Neural cell (in vitro differentiated cells): ENCODE results near the gene FARSA. TPM values are rescaled to one million over a fixed set of nuclear protein-coding genes. Genes with fewer than 3 reads are reported as not detected.

Experiments used
- H2AFZ ChIP-seq: fragments of 200-600, 300-800 bp; sonication (generic), shearing (Covaris generic); 2 replicates; pipeline ENCODE4 v1.6.0; 2014; ENCODE audit warnings: low read depth, mild to moderate bottlenecking, antibody characterized with exemption, low read length, moderate library complexity
- H3F3A ChIP-seq: fragments of 200-600 bp; shearing (Covaris generic); 2 replicates; pipeline ENCODE4 v1.6.1; 2016; ENCODE audit warnings: mild to moderate bottlenecking, moderate library complexity, mixed read lengths, antibody characterized with exemption, low read length; ENCODE audit not compliant: insufficient read depth, poor library complexity, severe bottlenecking
- H3K27ac ChIP-seq: fragments of 200-600, 300-800 bp; sonication (generic), shearing (Covaris generic); 2 replicates; pipeline ENCODE4 v1.5.1; 2014; ENCODE audit warnings: mild to moderate bottlenecking, low read length, moderate library complexity
- H3K27me3 ChIP-seq: fragments of 300-800, 200-600 bp; sonication (generic), shearing (Covaris generic); 2 replicates; pipeline ENCODE4 v1.6.0; 2014; ENCODE audit warnings: mild to moderate bottlenecking, low read depth, low read length, moderate library complexity; ENCODE audit not compliant: insufficient read depth
- H3K36me3 ChIP-seq: fragments of 300-800, 200-600 bp; sonication (generic), shearing (Covaris generic); 2 replicates; pipeline ENCODE4 v1.5.1; 2014; ENCODE audit warnings: mild to moderate bottlenecking, antibody characterized with exemption, low read length, moderate library complexity; ENCODE audit not compliant: insufficient read depth
- H3K4me2 ChIP-seq: fragments of 300-800, 200-600 bp; sonication (generic), shearing (Covaris generic); 2 replicates; pipeline ENCODE4 v1.6.0; 2014; ENCODE audit warnings: mild to moderate bottlenecking, low read length
- H3K4me3 ChIP-seq: fragments of 300-800, 200-600 bp; sonication (generic), shearing (Covaris generic); 2 replicates; pipeline ENCODE4 v1.5.1; 2014; ENCODE audit warnings: mild to moderate bottlenecking, low read length, moderate library complexity
- H3K79me2 ChIP-seq: fragments of 200-600 bp; shearing (Covaris generic); replicated peaks from 2 replicates; pipeline ENCODE4 v1.6.0; 2014; ENCODE audit warnings: mild to moderate bottlenecking, low read length, moderate library complexity; ENCODE audit not compliant: insufficient read depth
- H3K9ac ChIP-seq: fragments of 300-800, 200-600 bp; sonication (generic), shearing (Covaris generic); 2 replicates; pipeline ENCODE4 v1.6.1; 2016; ENCODE audit warnings: mild to moderate bottlenecking, low read length, mixed read lengths
- H3K9me2 ChIP-seq: fragments of 200-600 bp; shearing (Covaris generic); 2 replicates; pipeline ENCODE4 v1.6.1; 2016; ENCODE audit warnings: mild to moderate bottlenecking, low read length, mixed read lengths; ENCODE audit not compliant: insufficient read depth
- H3K9me3 ChIP-seq: fragments of 200-600, 300-800 bp; sonication (generic), shearing (Covaris generic); 2 replicates; pipeline ENCODE4 v1.6.1; 2016; ENCODE audit warnings: mild to moderate bottlenecking, mixed run types, low read length, moderate library complexity, mixed read lengths
- H4K20me1 ChIP-seq: fragments of 200-600 bp; shearing (Covaris generic); 2 replicates; pipeline ENCODE4 v1.6.1; 2016; ENCODE audit warnings: mild to moderate bottlenecking, mixed run types; ENCODE audit not compliant: insufficient read depth
- EP300 ChIP-seq: fragments of 450-650 bp; conservative IDR thresholded peaks from 2 replicates; pipeline ENCODE4 v1.6.1; 2014; ENCODE audit warnings: antibody characterized with exemption, mild to moderate bottlenecking, moderate library complexity; ENCODE audit not compliant: poor library complexity, severe bottlenecking
- EZH2 ChIP-seq: fragments of 200-600, 300-800 bp; shearing (Covaris generic), sonication (generic); IDR thresholded peaks from 2 replicates; pipeline ENCODE4 v1.6.1; 2014; ENCODE audit warnings: antibody characterized with exemption, low read length, borderline replicate concordance, mild to moderate bottlenecking; ENCODE audit not compliant: insufficient read depth, poor library complexity, severe bottlenecking
- MXI1 ChIP-seq: fragments of 450-650 bp; conservative IDR thresholded peaks from 2 replicates; pipeline ENCODE4 v1.6.1; 2014; ENCODE audit warnings: antibody characterized with exemption, mild to moderate bottlenecking; ENCODE audit not compliant: poor library complexity, severe bottlenecking
- POLR2AphosphoS5 ChIP-seq: IDR thresholded peaks from 2 replicates; pipeline ENCODE4 v1.6.1; 2012
- RAD21 ChIP-seq: fragments of 450-650 bp; conservative IDR thresholded peaks from 2 replicates; pipeline ENCODE4 v1.6.1; 2014; ENCODE audit warnings: antibody characterized with exemption, mild to moderate bottlenecking, moderate library complexity
- SMC3 ChIP-seq: fragments of 450-650 bp; conservative IDR thresholded peaks from 2 replicates; pipeline ENCODE4 v1.6.1; 2014; ENCODE audit warnings: antibody characterized with exemption, mild to moderate bottlenecking, moderate library complexity; ENCODE audit not compliant: poor library complexity
- TAF1 ChIP-seq: IDR thresholded peaks from 2 replicates; pipeline ENCODE4 v1.6.1; 2012; ENCODE audit warnings: low read depth
- polyA plus RNA-seq: library from polyadenylated mRNA; depleted of rRNA; stranded (reverse); fragments of >200 nt; gene quantifications from 2 replicates; pipeline ENCODE4 v1.2.3, GENCODE V29; 2014
- TF ChIP-seq, protein P1 (sequence below): IDR thresholded peaks from 2 replicates; pipeline ENCODE4 v1.6.1; 2012; ENCODE audit warnings: borderline replicate concordance
- TF ChIP-seq, protein P2 (sequence below): fragments of 450-650 bp; IDR thresholded peaks from 2 replicates; pipeline ENCODE4 v1.5.1; 2014; ENCODE audit warnings: antibody characterized with exemption, mild to moderate bottlenecking, moderate library complexity; ENCODE audit not compliant: poor library complexity, severe bottlenecking

Gene FARSA
- polyA plus RNA-seq, 1 donor from 2014 or later: 47.6 TPM

DNA sequence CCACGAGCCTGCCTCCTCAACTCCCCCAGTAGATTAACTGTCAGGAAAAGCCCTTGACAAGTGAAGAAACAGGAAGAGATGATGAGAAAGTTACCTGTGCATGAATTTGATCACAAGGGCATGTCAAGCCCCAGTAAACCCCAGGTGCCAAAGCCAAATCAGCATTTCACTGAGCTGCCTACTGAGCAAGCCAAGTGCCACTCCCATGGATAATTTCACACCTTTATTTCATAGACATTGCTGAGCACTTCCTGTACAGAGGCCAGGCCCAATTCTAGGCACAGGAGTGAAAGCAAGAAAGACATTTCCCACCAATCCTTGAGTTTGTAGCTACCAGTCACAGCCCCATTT lies 21.1 kb upstream of the FARSA start:
- no peak overlapping the region for H3K4me3 ChIP-seq
- no peaks in the 10 kb centered on the region for H3K36me3 ChIP-seq
- no peak overlapping the region for H3K9ac ChIP-seq
- no peaks in the 10 kb centered on the region for H3K9me3 ChIP-seq
- H3K4me2 ChIP-seq: no peak overlapping the region
- TF ChIP-seq RAD21 (no peak), MXI1 (no peak), SMC3 (no peak), EP300 (no peak), POLR2AphosphoS5 (no peak)
- TF ChIP-seq, protein P1, sequence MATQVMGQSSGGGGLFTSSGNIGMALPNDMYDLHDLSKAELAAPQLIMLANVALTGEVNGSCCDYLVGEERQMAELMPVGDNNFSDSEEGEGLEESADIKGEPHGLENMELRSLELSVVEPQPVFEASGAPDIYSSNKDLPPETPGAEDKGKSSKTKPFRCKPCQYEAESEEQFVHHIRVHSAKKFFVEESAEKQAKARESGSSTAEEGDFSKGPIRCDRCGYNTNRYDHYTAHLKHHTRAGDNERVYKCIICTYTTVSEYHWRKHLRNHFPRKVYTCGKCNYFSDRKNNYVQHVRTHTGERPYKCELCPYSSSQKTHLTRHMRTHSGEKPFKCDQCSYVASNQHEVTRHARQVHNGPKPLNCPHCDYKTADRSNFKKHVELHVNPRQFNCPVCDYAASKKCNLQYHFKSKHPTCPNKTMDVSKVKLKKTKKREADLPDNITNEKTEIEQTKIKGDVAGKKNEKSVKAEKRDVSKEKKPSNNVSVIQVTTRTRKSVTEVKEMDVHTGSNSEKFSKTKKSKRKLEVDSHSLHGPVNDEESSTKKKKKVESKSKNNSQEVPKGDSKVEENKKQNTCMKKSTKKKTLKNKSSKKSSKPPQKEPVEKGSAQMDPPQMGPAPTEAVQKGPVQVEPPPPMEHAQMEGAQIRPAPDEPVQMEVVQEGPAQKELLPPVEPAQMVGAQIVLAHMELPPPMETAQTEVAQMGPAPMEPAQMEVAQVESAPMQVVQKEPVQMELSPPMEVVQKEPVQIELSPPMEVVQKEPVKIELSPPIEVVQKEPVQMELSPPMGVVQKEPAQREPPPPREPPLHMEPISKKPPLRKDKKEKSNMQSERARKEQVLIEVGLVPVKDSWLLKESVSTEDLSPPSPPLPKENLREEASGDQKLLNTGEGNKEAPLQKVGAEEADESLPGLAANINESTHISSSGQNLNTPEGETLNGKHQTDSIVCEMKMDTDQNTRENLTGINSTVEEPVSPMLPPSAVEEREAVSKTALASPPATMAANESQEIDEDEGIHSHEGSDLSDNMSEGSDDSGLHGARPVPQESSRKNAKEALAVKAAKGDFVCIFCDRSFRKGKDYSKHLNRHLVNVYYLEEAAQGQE: no peak
- TF ChIP-seq, protein P2, sequence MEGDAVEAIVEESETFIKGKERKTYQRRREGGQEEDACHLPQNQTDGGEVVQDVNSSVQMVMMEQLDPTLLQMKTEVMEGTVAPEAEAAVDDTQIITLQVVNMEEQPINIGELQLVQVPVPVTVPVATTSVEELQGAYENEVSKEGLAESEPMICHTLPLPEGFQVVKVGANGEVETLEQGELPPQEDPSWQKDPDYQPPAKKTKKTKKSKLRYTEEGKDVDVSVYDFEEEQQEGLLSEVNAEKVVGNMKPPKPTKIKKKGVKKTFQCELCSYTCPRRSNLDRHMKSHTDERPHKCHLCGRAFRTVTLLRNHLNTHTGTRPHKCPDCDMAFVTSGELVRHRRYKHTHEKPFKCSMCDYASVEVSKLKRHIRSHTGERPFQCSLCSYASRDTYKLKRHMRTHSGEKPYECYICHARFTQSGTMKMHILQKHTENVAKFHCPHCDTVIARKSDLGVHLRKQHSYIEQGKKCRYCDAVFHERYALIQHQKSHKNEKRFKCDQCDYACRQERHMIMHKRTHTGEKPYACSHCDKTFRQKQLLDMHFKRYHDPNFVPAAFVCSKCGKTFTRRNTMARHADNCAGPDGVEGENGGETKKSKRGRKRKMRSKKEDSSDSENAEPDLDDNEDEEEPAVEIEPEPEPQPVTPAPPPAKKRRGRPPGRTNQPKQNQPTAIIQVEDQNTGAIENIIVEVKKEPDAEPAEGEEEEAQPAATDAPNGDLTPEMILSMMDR: no peak
- H3F3A ChIP-seq: no peaks in the 10 kb centered on the region
- H3K9me2 ChIP-seq: no peaks in the 10 kb centered on the region
- H3K27me3 ChIP-seq: no peaks in the 10 kb centered on the region
- no peak overlapping the region for H3K27ac ChIP-seq
- no peaks in the 10 kb centered on the region for H3K79me2 ChIP-seq
- no peaks in the 10 kb centered on the region for H4K20me1 ChIP-seq
- no peak overlapping the region for H2AFZ ChIP-seq

DNA sequence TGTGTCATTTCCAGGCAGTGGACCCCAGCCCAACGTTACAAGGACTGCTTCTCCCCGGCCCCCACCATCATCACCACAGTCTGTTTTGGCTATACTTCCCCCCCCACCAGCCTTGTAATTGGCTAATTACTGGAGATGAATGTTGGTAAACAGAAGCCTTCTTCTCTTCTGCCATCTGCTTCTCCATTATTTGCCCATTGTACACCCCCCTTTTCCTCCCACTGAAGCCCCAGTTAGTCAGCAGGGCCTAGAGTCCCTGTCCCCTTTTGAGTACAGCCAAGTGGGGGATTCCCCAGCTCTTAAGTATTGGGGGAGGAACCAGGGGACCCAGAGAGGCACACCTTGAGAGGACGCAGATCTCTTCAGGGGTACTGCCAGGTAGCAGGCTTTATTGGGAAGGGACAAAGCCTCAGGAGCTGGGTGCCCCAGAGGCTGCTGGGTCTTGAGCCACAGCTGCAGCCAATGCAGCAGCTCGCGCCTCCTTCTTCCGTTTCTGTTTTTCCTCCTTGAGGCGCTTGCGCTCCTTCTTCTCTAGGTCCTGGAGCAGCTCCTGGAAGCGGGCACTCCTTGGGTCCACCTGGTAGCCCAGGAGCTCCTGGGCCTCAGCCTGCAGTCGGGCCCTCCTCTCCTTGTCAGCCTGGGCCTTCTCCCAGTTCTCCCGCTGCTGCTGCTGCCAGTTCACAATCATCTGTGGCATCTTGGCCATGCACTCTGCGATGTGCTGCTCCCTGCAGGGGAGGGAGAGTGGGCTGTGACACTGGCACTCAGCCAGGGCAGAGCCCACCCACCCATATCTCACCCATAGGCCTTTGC lies 20.5 kb upstream of the FARSA start:
- H3K9me3 ChIP-seq: no peaks in the 10 kb centered on the region
- H3K27me3 ChIP-seq: no peaks in the 10 kb centered on the region
- no peaks in the 10 kb centered on the region for H3K36me3 ChIP-seq
- H3K27ac ChIP-seq: no peak overlapping the region
- H2AFZ ChIP-seq: no peak overlapping the region
- no peak overlapping the region for H3K4me2 ChIP-seq
- H4K20me1 ChIP-seq: no peaks in the 10 kb centered on the region
- H3K79me2 ChIP-seq: no peaks in the 10 kb centered on the region
- no peaks in the 10 kb centered on the region for H3F3A ChIP-seq
- no peaks in the 10 kb centered on the region for H3K9me2 ChIP-seq
- no peak for TF ChIP-seq SMC3
- TF ChIP-seq RAD21: no peak
- no peak for TF ChIP-seq EP300
- TF ChIP-seq, protein P1: no peak
- no peak for TF ChIP-seq EZH2
- TF ChIP-seq, protein P2: no peak
- TF ChIP-seq TAF1: no peak
- no peak for TF ChIP-seq POLR2AphosphoS5
- TF ChIP-seq MXI1: no peak
- H3K4me3 ChIP-seq: no peak overlapping the region
- no peak overlapping the region for H3K9ac ChIP-seq
